SK-N-MC (cell line): ENCODE results near the gene UGT1A4.

Experiments
- EZH2 ChIP-seq: fragments of 200-600 bp; sonication (generic); IDR thresholded peaks from one replicate; pipeline ENCODE4 v1.6.1; 2017; ENCODE audit warnings: antibody characterized with exemption
- FOXP2 ChIP-seq: optimal IDR thresholded peaks from 2 replicates; pipeline ENCODE3; 2011; ENCODE audit warnings: mild to moderate bottlenecking, moderate library complexity; ENCODE audit not compliant: insufficient read depth; ENCODE audit errors: extremely low read length, control extremely low read depth
- POLR2AphosphoS5 ChIP-seq: IDR thresholded peaks from 2 replicates; pipeline ENCODE4 v1.6.1; 2012; ENCODE audit warnings: mild to moderate bottlenecking, low read depth, low read length, borderline replicate concordance

GRCh38 chr2:233799716-233800115 lies 81.2 kb downstream of the UGT1A4 start:
- TF ChIP-seq POLR2AphosphoS5, result no peak
- no peak for TF ChIP-seq EZH2
- TF ChIP-seq FOXP2, result no peak
